K562 (cell line): ENCODE results near the gene MED16. TPM values are rescaled to one million over a fixed set of nuclear protein-coding genes. Genes with fewer than 3 reads are reported as not detected.

Experiments
- ATF7 ChIP-seq: fragments of 450-650 bp; IDR thresholded peaks from 2 replicates; pipeline ENCODE4 v1.7.1; 2014; ENCODE audit warnings: mild to moderate bottlenecking, moderate library complexity
- CBFA2T2 ChIP-seq: fragments of 450-650 bp; conservative IDR thresholded peaks from 2 replicates; pipeline ENCODE4 v1.6.1; 2017; ENCODE audit warnings: mild to moderate bottlenecking
- CXXC5 ChIP-seq: fragments of 250-450 bp; sonication (Bioruptor Pico); IDR thresholded peaks from 2 replicates; pipeline ENCODE4 v1.8.0; 2022; ENCODE audit warnings: inconsistent platforms, mild to moderate bottlenecking, moderate library complexity
- ESRRB ChIP-seq: fragments of 250-450 bp; sonication (Bioruptor Pico); IDR thresholded peaks from 2 replicates; pipeline ENCODE4 v1.5.0; 2020; ENCODE audit warnings: mild to moderate bottlenecking, moderate library complexity, borderline replicate concordance
- EWSR1 ChIP-seq: fragments of 450-650 bp; IDR thresholded peaks from 2 replicates; pipeline ENCODE4 v1.6.1; 2018; ENCODE audit warnings: borderline replicate concordance, mild to moderate bottlenecking, low read depth, moderate library complexity; ENCODE audit not compliant: partially characterized antibody
- HIVEP1 ChIP-seq: fragments of 250-450 bp; sonication (Bioruptor Pico); IDR thresholded peaks from 2 replicates; pipeline ENCODE4 v1.4.0; 2020; ENCODE audit warnings: mild to moderate bottlenecking
- L3MBTL2 ChIP-seq: fragments of 450-650 bp; IDR thresholded peaks from 2 replicates; pipeline ENCODE4 v1.6.1; 2016; ENCODE audit warnings: mild to moderate bottlenecking, moderate library complexity
- MBD2 ChIP-seq: sonication (generic); IDR thresholded peaks from 2 replicates; pipeline ENCODE4 v1.6.1; 2016; ENCODE audit warnings: low read depth, borderline replicate concordance
- MCM2 ChIP-seq: fragments of 450-650 bp; IDR thresholded peaks from 2 replicates; pipeline ENCODE4 v1.6.1; 2017; ENCODE audit warnings: low read depth, mild to moderate bottlenecking
- NCOR1 ChIP-seq: fragments of 450-650 bp; IDR thresholded peaks from 2 replicates; pipeline ENCODE4 v1.6.1; 2016; ENCODE audit warnings: mild to moderate bottlenecking, moderate library complexity
- NFYB ChIP-seq: IDR thresholded peaks from 2 replicates; pipeline ENCODE4 v1.6.1; 2011; ENCODE audit warnings: mild to moderate bottlenecking, moderate library complexity; ENCODE audit not compliant: insufficient read length; ENCODE audit errors: extremely low read depth
- PCBP2 ChIP-seq: fragments of 200-400 bp; formaldehyde crosslinking; IDR thresholded peaks from 2 replicates; pipeline ENCODE4 v1.6.1; 2018; ENCODE audit warnings: low read length, low read depth, mild to moderate bottlenecking, moderate library complexity; ENCODE audit not compliant: poor library complexity, severe bottlenecking
- PHTF2 ChIP-seq: fragments of 250-450 bp; sonication (Bioruptor Pico); IDR thresholded peaks from 2 replicates; pipeline ENCODE4 v1.5.0; 2021; ENCODE audit warnings: mild to moderate bottlenecking
- PTTG1 ChIP-seq: fragments of 450-650 bp; IDR thresholded peaks from 2 replicates; pipeline ENCODE4 v1.6.1; 2016; ENCODE audit warnings: low read depth, mild to moderate bottlenecking, missing genetic modification characterization, missing compliant biosample characterization
- SMARCC2 ChIP-seq: fragments of 450-650 bp; IDR thresholded peaks from 2 replicates; pipeline ENCODE4 v1.6.1; 2017; ENCODE audit warnings: antibody characterized with exemption, moderate library complexity, mild to moderate bottlenecking, low read depth
- SP2 ChIP-seq: IDR thresholded peaks from 2 replicates; pipeline ENCODE4 v1.6.1; 2011; ENCODE audit warnings: mild to moderate bottlenecking, low read depth, low read length, moderate library complexity; ENCODE audit not compliant: poor library complexity, severe bottlenecking; ENCODE audit errors: extremely low read depth
- TEAD2 ChIP-seq: fragments of 450-650 bp; IDR thresholded peaks from 2 replicates; pipeline ENCODE4 v1.6.1; 2016; ENCODE audit warnings: missing genetic modification characterization, control low read depth, missing compliant biosample characterization
- TEAD4 ChIP-seq, 2 experiments: sonication (generic) in 1 of 2; formaldehyde crosslinking in 1 of 2; IDR thresholded peaks; 2 replicates each; pipeline versions ENCODE4 v1.6.1 to v1.8.0; 2012 to 2022; ENCODE audit warnings: borderline replicate concordance in 1 of 2, inconsistent platforms in 1 of 2, low read length in 1 of 2, mild to moderate bottlenecking in 1 of 2, missing genetic modification reagents in 1 of 2
- TGIF2 ChIP-seq: sonication (generic); formaldehyde crosslinking; IDR thresholded peaks from 2 replicates; pipeline ENCODE4 v1.8.1; 2022; ENCODE audit warnings: mild to moderate bottlenecking, missing genetic modification reagents, moderate library complexity
- THRAP3 ChIP-seq: fragments of 450-650 bp; IDR thresholded peaks from 2 replicates; pipeline ENCODE4 v1.6.1; 2016; ENCODE audit warnings: mild to moderate bottlenecking, inconsistent platforms, borderline replicate concordance
- TRIM24 ChIP-seq, 2 experiments: fragments of 450-650 bp; IDR thresholded peaks; 2 replicates each; pipeline ENCODE4 v1.6.1; 2016
- ZNF133 ChIP-seq: fragments of 250-450 bp; sonication (Bioruptor Pico); IDR thresholded peaks from 2 replicates; pipeline ENCODE4 v1.4.0; 2020; ENCODE audit warnings: mild to moderate bottlenecking
- ZNF165 ChIP-seq: fragments of 250-450 bp; sonication (Bioruptor Pico); IDR thresholded peaks from 2 replicates; pipeline ENCODE4 v1.4.0; 2020; ENCODE audit warnings: borderline replicate concordance
- ZNF174 ChIP-seq: fragments of 250-450 bp; sonication (Bioruptor Pico); IDR thresholded peaks from 2 replicates; pipeline ENCODE4 v1.4.0; 2020; ENCODE audit warnings: mild to moderate bottlenecking
- ZNF24 ChIP-seq: fragments of 450-650 bp; IDR thresholded peaks from 2 replicates; pipeline ENCODE4 v1.6.1; 2016
- polyA plus RNA-seq, 8 experiments: library from polyadenylated mRNA; depleted of rRNA in 4 of 8; stranded (reverse) in 5 of 8; unstranded in 3 of 8; fragments of >200 nt; fragmentation: Nextera tagmentation in 2 of 8; fragmentation: Illumina TruSeq in 1 of 8; extraction: Ambion mirVana in 2 of 8; extraction: Trizol in 1 of 8; gene quantifications; 2 replicates each; pipeline versions ENCODE4 v1.2.1 to v1.2.3, GENCODE V29; 2011 to 2014; ENCODE audit warnings: inconsistent platforms in 1 of 8, missing spikeins in 1 of 8
- total RNA-seq, 7 experiments: library from RNA; depleted of rRNA in 6 of 7; stranded (reverse); fragments of >200 nt in 6 of 7; fragmentation: Illumina TruSeq in 2 of 7; extraction: Trizol in 2 of 7; gene quantifications; 2 replicates each; pipeline versions ENCODE4 v1.2.1 to v1.2.3, GENCODE V29; 2011 to 2021; ENCODE audit warnings: low replicate concordance in 1 of 7
- TF ChIP-seq, protein P1 (sequence below), 2 experiments: fragments of 200-800 bp in 1 of 2; sonication (Bioruptor generic) in 1 of 2; sonication (generic) in 1 of 2; formaldehyde crosslinking in 1 of 2; IDR thresholded peaks in 1 of 2; conservative IDR thresholded peaks in 1 of 2; 2 replicates each; pipeline versions ENCODE4 v1.5.0 to v1.6.1; 2016 to 2020; ENCODE audit warnings: missing compliant biosample characterization in 1 of 2, missing genetic modification characterization in 1 of 2, missing genetic modification reagents in 1 of 2
- TF ChIP-seq, protein P2 (sequence below): fragments of 250-450 bp; sonication (Bioruptor Pico); IDR thresholded peaks from 2 replicates; pipeline ENCODE4 v1.8.0; 2022; ENCODE audit warnings: inconsistent platforms
- TF ChIP-seq, protein P3 (sequence below): sonication (generic); formaldehyde crosslinking; IDR thresholded peaks from 2 replicates; pipeline ENCODE4 v1.8.0; 2023; ENCODE audit warnings: mild to moderate bottlenecking, missing genetic modification reagents

MED16 gene
- total and polyA plus RNA-seq, 9 of the 15 experiments (the other 6 are each of a cell fraction or from before 2014, with no cell fraction given): 0.89 to 59.9 (median 8.6) TPM

DNA sequence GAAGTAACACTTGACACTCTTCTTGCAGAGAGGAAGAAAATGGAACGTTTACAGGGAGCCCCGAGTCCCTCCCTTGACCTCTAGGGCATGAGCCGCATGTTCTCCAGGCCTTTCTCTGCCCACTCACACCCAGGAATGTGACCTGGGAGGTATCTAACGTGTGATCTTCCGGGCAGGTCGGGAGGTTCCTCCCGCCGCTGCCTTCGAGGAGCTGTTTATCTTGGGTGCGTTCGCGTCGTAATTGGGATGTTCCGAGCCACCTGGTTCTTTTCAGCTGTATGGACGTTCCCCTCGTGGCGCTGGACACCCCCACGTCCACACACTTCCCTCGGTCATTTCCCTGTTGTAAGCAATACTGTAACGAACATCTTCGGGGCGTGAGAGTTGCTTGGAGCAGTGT, 46.5 kb upstream of the MED16 start (continued):
- no peak for TF ChIP-seq NFYB
- no peak for TF ChIP-seq ESRRB (CRISPR knock-in tag)
- TF ChIP-seq TGIF2 (CRISPR knock-in tag): no peak
- TF ChIP-seq, protein P1, sequence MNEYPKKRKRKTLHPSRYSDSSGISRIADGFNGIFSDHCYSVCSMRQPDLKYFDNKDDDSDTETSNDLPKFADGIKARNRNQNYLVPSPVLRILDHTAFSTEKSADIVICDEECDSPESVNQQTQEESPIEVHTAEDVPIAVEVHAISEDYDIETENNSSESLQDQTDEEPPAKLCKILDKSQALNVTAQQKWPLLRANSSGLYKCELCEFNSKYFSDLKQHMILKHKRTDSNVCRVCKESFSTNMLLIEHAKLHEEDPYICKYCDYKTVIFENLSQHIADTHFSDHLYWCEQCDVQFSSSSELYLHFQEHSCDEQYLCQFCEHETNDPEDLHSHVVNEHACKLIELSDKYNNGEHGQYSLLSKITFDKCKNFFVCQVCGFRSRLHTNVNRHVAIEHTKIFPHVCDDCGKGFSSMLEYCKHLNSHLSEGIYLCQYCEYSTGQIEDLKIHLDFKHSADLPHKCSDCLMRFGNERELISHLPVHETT (CRISPR knock-in tag; conservative IDR thresholded peaks at IDR 0.05 in 1 of 2, IDR thresholded peaks at IDR 0.05 in 1 of 2): no peak
- TF ChIP-seq, protein P2, sequence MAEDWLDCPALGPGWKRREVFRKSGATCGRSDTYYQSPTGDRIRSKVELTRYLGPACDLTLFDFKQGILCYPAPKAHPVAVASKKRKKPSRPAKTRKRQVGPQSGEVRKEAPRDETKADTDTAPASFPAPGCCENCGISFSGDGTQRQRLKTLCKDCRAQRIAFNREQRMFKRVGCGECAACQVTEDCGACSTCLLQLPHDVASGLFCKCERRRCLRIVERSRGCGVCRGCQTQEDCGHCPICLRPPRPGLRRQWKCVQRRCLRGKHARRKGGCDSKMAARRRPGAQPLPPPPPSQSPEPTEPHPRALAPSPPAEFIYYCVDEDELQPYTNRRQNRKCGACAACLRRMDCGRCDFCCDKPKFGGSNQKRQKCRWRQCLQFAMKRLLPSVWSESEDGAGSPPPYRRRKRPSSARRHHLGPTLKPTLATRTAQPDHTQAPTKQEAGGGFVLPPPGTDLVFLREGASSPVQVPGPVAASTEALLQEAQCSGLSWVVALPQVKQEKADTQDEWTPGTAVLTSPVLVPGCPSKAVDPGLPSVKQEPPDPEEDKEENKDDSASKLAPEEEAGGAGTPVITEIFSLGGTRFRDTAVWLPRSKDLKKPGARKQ (CRISPR knock-in tag): 0 out of 2 replicates have a peak, but pooled peaks have one; percentile 24
- TF ChIP-seq SMARCC2: no peak
- TF ChIP-seq ATF7: no peak
- TF ChIP-seq PHTF2: no peak
- TF ChIP-seq PTTG1 (tag): no peak
- no peak for TF ChIP-seq SP2
- TF ChIP-seq CXXC5 (CRISPR knock-in tag): peak; percentile 62; the same call in 1 of the 2 replicates
- TF ChIP-seq MCM2: no peak
- no peak for TF ChIP-seq NCOR1
- TF ChIP-seq, protein P3, sequence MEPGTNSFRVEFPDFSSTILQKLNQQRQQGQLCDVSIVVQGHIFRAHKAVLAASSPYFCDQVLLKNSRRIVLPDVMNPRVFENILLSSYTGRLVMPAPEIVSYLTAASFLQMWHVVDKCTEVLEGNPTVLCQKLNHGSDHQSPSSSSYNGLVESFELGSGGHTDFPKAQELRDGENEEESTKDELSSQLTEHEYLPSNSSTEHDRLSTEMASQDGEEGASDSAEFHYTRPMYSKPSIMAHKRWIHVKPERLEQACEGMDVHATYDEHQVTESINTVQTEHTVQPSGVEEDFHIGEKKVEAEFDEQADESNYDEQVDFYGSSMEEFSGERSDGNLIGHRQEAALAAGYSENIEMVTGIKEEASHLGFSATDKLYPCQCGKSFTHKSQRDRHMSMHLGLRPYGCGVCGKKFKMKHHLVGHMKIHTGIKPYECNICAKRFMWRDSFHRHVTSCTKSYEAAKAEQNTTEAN: no peak
- TF ChIP-seq THRAP3: no peak
- no peak for TF ChIP-seq MBD2
- no peak for TF ChIP-seq ZNF24
- no peak for TF ChIP-seq HIVEP1 (CRISPR knock-in tag)
- TF ChIP-seq PCBP2: no peak
- no peak for TF ChIP-seq EWSR1
- TF ChIP-seq ZNF174 (CRISPR knock-in tag): no peak
- peak; percentile 35; the same call in 1 of the 2 replicates for TF ChIP-seq TEAD4 (IDR thresholded peaks at IDR 0.05; ENCODE audit: low read length)
- TF ChIP-seq TEAD4 (CRISPR knock-in tag; IDR thresholded peaks at IDR 0.05; ENCODE audit: borderline replicate concordance): no peak
- no peak for TF ChIP-seq CBFA2T2
- no peak for TF ChIP-seq ZNF133 (CRISPR knock-in tag)
- no peak for TF ChIP-seq TRIM24 (IDR thresholded peaks at IDR 0.05)
- TF ChIP-seq ZNF165 (CRISPR knock-in tag): no peak
- TF ChIP-seq TEAD2 (tag): no peak
- peak; percentile 73 for TF ChIP-seq L3MBTL2
